ENCODE measurements around the gene FHAD1. TPM values are rescaled to one million over a fixed set of nuclear protein-coding genes. Genes with fewer than 3 reads are reported as not detected.

FHAD1 gene
- polyA plus RNA-seq, 1 of the 3 experiments (the other 2 are of a cell fraction): 0.48 TPM

GRCh38 chr1:15211424-15211823 is 35.6 kb upstream of the FHAD1 start:
- POLR2A ChIA-PET: no interaction called here
- no peak overlapping the region for H3K4me3 ChIP-seq (ENCODE audit: low read depth in 2 of 2, low read length in 1 of 2)
- H3K27ac ChIP-seq (ENCODE audit: low read depth in 2 of 2, low read length in 1 of 2): no peak overlapping the region
- H3K9me2 ChIP-seq: no peaks in the 10 kb centered on the region
- no peak overlapping the region for H2AFZ ChIP-seq (ENCODE audit: low read depth)
- TF ChIP-seq YY1 (IDR thresholded peaks at IDR 0.05; ENCODE audit: low read depth) (no peak), TCF12 (IDR thresholded peaks at IDR 0.05) (no peak), USF2 (IDR thresholded peaks at IDR 0.05; ENCODE audit: borderline replicate concordance, low read depth, low read length) (no peak), NRF1 (IDR thresholded peaks at IDR 0.05; ENCODE audit: low read depth, low read length) (no peak), FOXJ3 (CRISPR knock-in tag; IDR thresholded peaks at IDR 0.05) (no peak), FOXM1 (IDR thresholded peaks at IDR 0.05; ENCODE audit: low read depth) (no peak), SIN3A (IDR thresholded peaks at IDR 0.05; ENCODE audit: borderline replicate concordance, low read depth, low read length) (no peak), MXI1 (IDR thresholded peaks at IDR 0.05; ENCODE audit: low read depth, low read length) (no peak), RFX5 (IDR thresholded peaks at IDR 0.05; ENCODE audit: low read length) (no peak), MAX (IDR thresholded peaks at IDR 0.05; ENCODE audit: low read depth) (no peak), TAF1 (IDR thresholded peaks at IDR 0.05; ENCODE audit: borderline replicate concordance, low read depth, low read length) (no peak), NFIC (IDR thresholded peaks at IDR 0.05; ENCODE audit: borderline replicate concordance) (no peak), PBX3 (IDR thresholded peaks at IDR 0.05) (no peak), POLR2AphosphoS5 (IDR thresholded peaks at IDR 0.05; ENCODE audit: low read depth, low read length) (no peak), ZBTB33 (IDR thresholded peaks at IDR 0.05; ENCODE audit: borderline replicate concordance, low read depth) (no peak), JUND (IDR thresholded peaks at IDR 0.05) (no peak), IRF3 (IDR thresholded peaks at IDR 0.05; ENCODE audit: low read depth, low read length) (no peak), GATA2 (CRISPR knock-in tag; IDR thresholded peaks at IDR 0.05) (no peak), ELF1 (IDR thresholded peaks at IDR 0.05) (no peak)
- 90% methylated on average over 3 of the region's 3 CpGs for WGBS (ENCODE audit: low lambda C conversion rate)
- 0 out of 2 replicates have a peak, but pooled peaks cover 7% of the 10 kb centered on the region for H4K20me1 ChIP-seq (ENCODE audit: insufficient read depth)
- H3K27me3 ChIP-seq (ENCODE audit: insufficient read depth): no peaks in the 10 kb centered on the region
- no peaks in the 10 kb centered on the region for H3K79me2 ChIP-seq (ENCODE audit: insufficient read depth)
- H3K9me3 ChIP-seq: no peaks in the 10 kb centered on the region
- CTCF ChIA-PET: interaction anchor here (1.4 to 2.3 kb wide), 3 partner anchors 11 to 93 kb away, joined by 3 to 8 read pairs (median 6); no protein-coding TSS in a partner anchor
- no peak overlapping the region for H3K9ac ChIP-seq
- DNase-seq: no peak
- no peaks in the 10 kb centered on the region for H3F3A ChIP-seq (replicated peaks; ENCODE audit: insufficient read depth)
- H3K4me1 ChIP-seq (ENCODE audit: control insufficient read depth in 1 of 2, insufficient read depth in 2 of 2, low read depth in 1 of 2, low read length in 1 of 2): peaks cover 5 to 32% of the 10 kb centered on the region in 2 experiments; a peak in 2 of 4 replicates
- H3K4me2 ChIP-seq: no peak overlapping the region
- no peaks in the 10 kb centered on the region for H3K36me3 ChIP-seq (replicated peaks in 1 of 2; ENCODE audit: control insufficient read depth in 1 of 2, insufficient read depth in 2 of 2, low read length in 1 of 2)

Measured in SK-N-SH (cell line).